ENCODE results near the gene ARHGEF11.

The ARHGEF11 gene

DNA sequence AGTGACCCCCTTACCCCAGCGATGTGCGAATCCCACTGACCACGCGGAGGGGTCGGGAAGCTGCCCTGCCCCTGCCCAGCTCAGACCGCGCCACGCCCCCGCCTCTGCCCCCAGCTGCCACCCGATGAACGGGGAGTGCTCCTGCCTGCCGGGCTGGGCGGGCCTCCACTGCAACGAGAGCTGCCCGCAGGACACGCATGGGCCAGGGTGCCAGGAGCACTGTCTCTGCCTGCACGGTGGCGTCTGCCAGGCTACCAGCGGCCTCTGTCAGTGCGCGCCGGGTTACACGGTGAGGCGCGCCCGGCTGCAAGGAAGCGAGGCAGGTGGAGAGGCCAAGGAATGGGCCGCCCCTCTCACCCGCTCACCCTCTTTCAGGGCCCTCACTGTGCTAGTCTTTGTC lies 137.0 kb downstream of the ARHGEF11 start:
- H2BK12ac ChIP-seq (ENCODE audit: low read length in 2 of 2) = no peak overlapping the region
- H2AFZ ChIP-seq (ENCODE audit: low read depth, low read length) = no peak overlapping the region
- no peak overlapping the region for H3K4ac ChIP-seq (ENCODE audit: low read depth in 1 of 2, low read length in 2 of 2)
- H3K9me3 ChIP-seq (ENCODE audit: control insufficient read depth, low read length) = no peaks in the 10 kb centered on the region
- no peak for DNase-seq
- H4K91ac ChIP-seq (ENCODE audit: low read length) = peak overlapping the region; percentile 58
- H2BK5ac ChIP-seq (ENCODE audit: low read depth, low read length, poor library complexity, severe bottlenecking) = no peak overlapping the region
- H3K4me2 ChIP-seq (ENCODE audit: low read length, poor library complexity, severe bottlenecking) = no peak overlapping the region
- no peaks in the 10 kb centered on the region for H3K27me3 ChIP-seq (ENCODE audit: control insufficient read depth in 1 of 2, insufficient read depth in 1 of 2, low read length in 2 of 2)
- H2BK120ac ChIP-seq (ENCODE audit: low read depth, low read length) = no peak overlapping the region
- no peak overlapping the region for H3K9ac ChIP-seq (ENCODE audit: low read length)
- H2BK15ac ChIP-seq (ENCODE audit: low read depth, poor library complexity, severe bottlenecking) = no peak overlapping the region
- H4K8ac ChIP-seq (ENCODE audit: low read length) = no peak overlapping the region
- peaks cover 33% of the 10 kb centered on the region for H3K79me1 ChIP-seq (replicated peaks; ENCODE audit: low read length, poor library complexity, severe bottlenecking)
- H3K27ac ChIP-seq (ENCODE audit: low read length, poor library complexity, severe bottlenecking) = no peak overlapping the region
- peaks cover 0 to 75% of the 10 kb centered on the region in 2 experiments for H3K36me3 ChIP-seq (ENCODE audit: control insufficient read depth in 1 of 2, insufficient read depth in 2 of 2, low read depth in 1 of 2, low read length in 2 of 2)
- H3K23ac ChIP-seq (ENCODE audit: low read length in 2 of 2) = no peak overlapping the region
- no peak overlapping the region for H3K18ac ChIP-seq (ENCODE audit: low read depth in 1 of 2, low read length in 2 of 2)
- no peak overlapping the region for H2AK5ac ChIP-seq (ENCODE audit: low read length, severe bottlenecking)
- 90% methylated on average over 23 of the region's 29 CpGs for WGBS
- H3K4me1 ChIP-seq (ENCODE audit: control insufficient read depth, insufficient read depth, low read depth, low read length) = peaks cover 30% of the 10 kb centered on the region
- H3K4me3 ChIP-seq (ENCODE audit: insufficient read depth in 1 of 2, low read depth in 1 of 2, low read length in 2 of 2) = no peak overlapping the region
- no peak overlapping the region for H3K14ac ChIP-seq (ENCODE audit: low read length in 2 of 2)

DNA sequence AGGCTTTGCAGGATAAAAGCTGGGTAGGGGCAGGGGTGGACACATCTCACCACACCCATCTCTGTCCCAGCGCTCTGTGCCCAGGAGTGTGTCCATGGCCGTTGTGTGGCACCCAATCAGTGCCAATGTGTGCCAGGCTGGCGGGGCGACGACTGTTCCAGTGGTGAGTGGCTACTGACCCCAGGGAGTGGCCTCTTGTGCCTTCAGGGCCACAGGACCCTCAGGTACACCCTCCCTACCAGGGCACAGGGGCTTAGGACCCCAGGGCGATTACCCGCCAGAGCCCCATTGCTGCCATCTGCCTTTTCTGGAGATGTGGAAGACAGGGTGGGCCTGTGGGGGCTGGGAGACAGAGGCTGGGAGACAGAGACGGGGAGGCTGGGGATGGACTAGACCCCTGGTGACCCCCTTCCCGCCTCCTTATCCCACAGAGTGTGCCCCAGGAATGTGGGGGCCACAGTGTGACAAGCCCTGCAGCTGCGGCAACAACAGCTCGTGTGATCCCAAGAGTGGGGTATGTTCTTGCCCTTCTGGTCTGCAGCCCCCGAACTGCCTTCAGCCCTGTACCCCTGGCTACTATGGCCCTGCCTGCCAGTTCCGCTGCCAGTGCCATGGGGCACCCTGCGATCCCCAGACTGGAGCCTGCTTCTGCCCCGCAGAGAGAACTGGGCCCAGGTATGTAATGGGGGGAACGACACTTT lies 139.2 kb downstream of the ARHGEF11 start:
- Histone ChIP-seq H3K79me1 (replicated peaks; ENCODE audit: low read length, poor library complexity, severe bottlenecking) (peaks cover 50% of the 10 kb centered on the region), H3K4me1 (ENCODE audit: control insufficient read depth, insufficient read depth, low read depth, low read length) (peaks cover 43% of the 10 kb centered on the region), H2AFZ (ENCODE audit: low read depth, low read length) (no peak overlapping the region), H4K91ac (ENCODE audit: low read length) (peak overlapping the region; percentile 29), H3K23ac (ENCODE audit: low read length in 2 of 2) (no peak overlapping the region), H3K27ac (ENCODE audit: low read length, poor library complexity, severe bottlenecking) (peak overlapping the region; percentile 1), H4K8ac (ENCODE audit: low read length) (peak overlapping the region; percentile 63), H2BK12ac (ENCODE audit: low read length in 2 of 2) (peak overlapping the region in 1 of 2 experiments; percentile 7), H2AK5ac (ENCODE audit: low read length, severe bottlenecking) (peak overlapping the region; percentile 37), H3K36me3 (ENCODE audit: control insufficient read depth in 1 of 2, insufficient read depth in 2 of 2, low read depth in 1 of 2, low read length in 2 of 2) (peaks cover 0 to 58% of the 10 kb centered on the region in 2 experiments), H3K18ac (ENCODE audit: low read depth in 1 of 2, low read length in 2 of 2) (no peak overlapping the region), H3K4me3 (ENCODE audit: insufficient read depth in 1 of 2, low read depth in 1 of 2, low read length in 2 of 2) (no peak overlapping the region), H3K9ac (ENCODE audit: low read length) (no peak overlapping the region), H2BK120ac (ENCODE audit: low read depth, low read length) (no peak overlapping the region), H3K27me3 (ENCODE audit: control insufficient read depth in 1 of 2, insufficient read depth in 1 of 2, low read length in 2 of 2) (no peaks in the 10 kb centered on the region), H3K9me3 (ENCODE audit: control insufficient read depth, low read length) (no peaks in the 10 kb centered on the region), H3K4me2 (ENCODE audit: low read length, poor library complexity, severe bottlenecking) (no peak overlapping the region), H2BK15ac (ENCODE audit: low read depth, poor library complexity, severe bottlenecking) (no peak overlapping the region), H3K14ac (ENCODE audit: low read length in 2 of 2) (no peak overlapping the region), H3K4ac (ENCODE audit: low read depth in 1 of 2, low read length in 2 of 2) (no peak overlapping the region), H2BK5ac (ENCODE audit: low read depth, low read length, poor library complexity, severe bottlenecking) (no peak overlapping the region)
- 96% methylated on average over 15 of the region's 16 CpGs for WGBS
- DNase-seq = no peak

DNA sequence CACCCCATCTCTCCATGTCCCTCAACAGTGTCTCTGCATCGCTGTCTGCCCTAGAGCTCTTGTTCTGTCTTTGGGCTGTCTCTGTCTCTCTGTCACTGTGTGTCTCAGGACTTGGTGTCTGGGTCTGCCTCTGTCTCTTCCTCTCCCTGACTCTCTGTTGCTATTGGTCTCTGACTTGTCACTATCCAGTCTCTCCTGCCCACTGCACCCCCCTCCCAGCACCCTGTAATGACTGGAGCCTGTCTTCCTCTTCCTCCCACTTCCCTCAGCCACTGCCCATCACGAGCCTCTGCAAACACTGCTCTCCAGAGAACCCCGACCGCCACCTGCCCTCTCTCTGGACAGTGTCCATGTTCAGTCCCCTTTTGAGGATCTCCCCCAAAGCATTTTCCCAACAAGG lies 139.9 kb downstream of the ARHGEF11 start:
- Histone ChIP-seq H3K18ac (ENCODE audit: low read depth in 1 of 2, low read length in 2 of 2) (no peak overlapping the region), H3K4me2 (ENCODE audit: low read length, poor library complexity, severe bottlenecking) (no peak overlapping the region), H2AFZ (ENCODE audit: low read depth, low read length) (no peak overlapping the region), H3K79me1 (replicated peaks; ENCODE audit: low read length, poor library complexity, severe bottlenecking) (peaks cover 57% of the 10 kb centered on the region), H2BK120ac (ENCODE audit: low read depth, low read length) (no peak overlapping the region), H3K14ac (ENCODE audit: low read length in 2 of 2) (no peak overlapping the region), H2AK5ac (ENCODE audit: low read length, severe bottlenecking) (no peak overlapping the region), H3K36me3 (ENCODE audit: control insufficient read depth in 1 of 2, insufficient read depth in 2 of 2, low read depth in 1 of 2, low read length in 2 of 2) (peaks cover 0 to 58% of the 10 kb centered on the region in 2 experiments), H3K27ac (ENCODE audit: low read length, poor library complexity, severe bottlenecking) (no peak overlapping the region), H3K23ac (ENCODE audit: low read length in 2 of 2) (no peak overlapping the region), H3K4me1 (ENCODE audit: control insufficient read depth, insufficient read depth, low read depth, low read length) (peaks cover 43% of the 10 kb centered on the region), H2BK12ac (ENCODE audit: low read length in 2 of 2) (no peak overlapping the region), H3K27me3 (ENCODE audit: control insufficient read depth in 1 of 2, insufficient read depth in 1 of 2, low read length in 2 of 2) (no peaks in the 10 kb centered on the region), H2BK15ac (ENCODE audit: low read depth, poor library complexity, severe bottlenecking) (no peak overlapping the region), H3K4me3 (ENCODE audit: insufficient read depth in 1 of 2, low read depth in 1 of 2, low read length in 2 of 2) (no peak overlapping the region), H4K91ac (ENCODE audit: low read length) (no peak overlapping the region), H4K8ac (ENCODE audit: low read length) (no peak overlapping the region), H3K9me3 (ENCODE audit: control insufficient read depth, low read length) (no peaks in the 10 kb centered on the region), H3K9ac (ENCODE audit: low read length) (no peak overlapping the region), H3K4ac (ENCODE audit: low read depth in 1 of 2, low read length in 2 of 2) (no peak overlapping the region), H2BK5ac (ENCODE audit: low read depth, low read length, poor library complexity, severe bottlenecking) (no peak overlapping the region)
- WGBS = 53% methylated on average over 4 of the region's 4 CpGs
- DNase-seq = no peak

DNA sequence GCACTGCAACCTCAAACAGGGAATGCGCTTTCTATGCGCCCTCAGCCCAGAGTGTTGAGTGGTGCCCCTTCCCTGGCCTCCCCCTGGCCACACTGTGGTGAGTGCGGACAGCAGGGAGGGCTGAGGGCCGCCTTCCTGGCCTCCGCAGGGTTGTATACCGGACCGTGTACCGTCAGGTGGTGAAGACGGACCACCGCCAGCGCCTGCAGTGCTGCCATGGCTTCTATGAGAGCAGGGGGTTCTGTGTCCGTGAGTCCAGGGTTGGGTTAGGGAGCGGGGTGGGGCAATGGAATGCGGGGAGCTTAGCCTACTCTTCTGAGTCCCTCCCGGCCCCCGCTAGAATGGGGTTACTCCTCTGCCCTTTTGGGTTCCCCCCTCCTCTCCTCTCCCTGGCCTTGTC lies 140.4 kb downstream of the ARHGEF11 start:
- 87% methylated on average over 16 of the region's 16 CpGs for WGBS
- H3K79me1 ChIP-seq (replicated peaks; ENCODE audit: low read length, poor library complexity, severe bottlenecking) = peaks cover 60% of the 10 kb centered on the region
- H3K4me3 ChIP-seq (ENCODE audit: insufficient read depth in 1 of 2, low read depth in 1 of 2, low read length in 2 of 2) = no peak overlapping the region
- H2AFZ ChIP-seq (ENCODE audit: low read depth, low read length) = no peak overlapping the region
- H3K4me2 ChIP-seq (ENCODE audit: low read length, poor library complexity, severe bottlenecking) = no peak overlapping the region
- H2BK120ac ChIP-seq (ENCODE audit: low read depth, low read length) = no peak overlapping the region
- no peaks in the 10 kb centered on the region for H3K9me3 ChIP-seq (ENCODE audit: control insufficient read depth, low read length)
- peaks cover 40% of the 10 kb centered on the region for H3K4me1 ChIP-seq (ENCODE audit: control insufficient read depth, insufficient read depth, low read depth, low read length)
- no peak overlapping the region for H3K23ac ChIP-seq (ENCODE audit: low read length in 2 of 2)
- no peak for DNase-seq
- H3K27me3 ChIP-seq (ENCODE audit: control insufficient read depth in 1 of 2, insufficient read depth in 1 of 2, low read length in 2 of 2) = no peaks in the 10 kb centered on the region
- peaks cover 0 to 53% of the 10 kb centered on the region in 2 experiments for H3K36me3 ChIP-seq (ENCODE audit: control insufficient read depth in 1 of 2, insufficient read depth in 2 of 2, low read depth in 1 of 2, low read length in 2 of 2)
- no peak overlapping the region for H2BK12ac ChIP-seq (ENCODE audit: low read length in 2 of 2)
- H3K27ac ChIP-seq (ENCODE audit: low read length, poor library complexity, severe bottlenecking) = no peak overlapping the region
- no peak overlapping the region for H2AK5ac ChIP-seq (ENCODE audit: low read length, severe bottlenecking)
- H2BK5ac ChIP-seq (ENCODE audit: low read depth, low read length, poor library complexity, severe bottlenecking) = no peak overlapping the region
- H3K4ac ChIP-seq (ENCODE audit: low read depth in 1 of 2, low read length in 2 of 2) = no peak overlapping the region
- no peak overlapping the region for H3K18ac ChIP-seq (ENCODE audit: low read depth in 1 of 2, low read length in 2 of 2)
- H3K9ac ChIP-seq (ENCODE audit: low read length) = no peak overlapping the region
- no peak overlapping the region for H2BK15ac ChIP-seq (ENCODE audit: low read depth, poor library complexity, severe bottlenecking)
- no peak overlapping the region for H4K91ac ChIP-seq (ENCODE audit: low read length)
- H3K14ac ChIP-seq (ENCODE audit: low read length in 2 of 2) = no peak overlapping the region
- H4K8ac ChIP-seq (ENCODE audit: low read length) = no peak overlapping the region
